ENCODE data around the gene LIPC.
"Not testable (repeated sequence)": the region's sequence is repeated elsewhere in the genome, so short reads cannot be mapped to it uniquely, and the experiment has no call there.

The LIPC gene

GRCh38 chr15:58598829-58599210 lies 167.0 kb downstream of the LIPC start:
- no peak for FAIRE-seq

GRCh38 chr15:58602823-58603222 lies 171.0 kb downstream of the LIPC start:
- FAIRE-seq, result no peak
- no peak for DNase-seq (ENCODE audit: insufficient read length, low spot score)

More at GRCh38 chr15:58598829-58599210, 167.0 kb downstream of the LIPC start:
- DNase-seq (ENCODE audit: insufficient read length, low spot score), result no peak

- not testable (repeated sequence) for FAIRE-seq; DNase-seq (ENCODE audit: insufficient read length, low spot score)
Measured at GRCh38 chr15:58603927-58604326, 172.1 kb downstream of the LIPC start.

GRCh38 chr15:58604455-58604923 lies 172.7 kb downstream of the LIPC start:
- no peak for DNase-seq (ENCODE audit: insufficient read length, low spot score)
- no peak for FAIRE-seq

- no peak for FAIRE-seq
Measured at GRCh38 chr15:58605931-58606530, 174.2 kb downstream of the LIPC start.

DNA sequence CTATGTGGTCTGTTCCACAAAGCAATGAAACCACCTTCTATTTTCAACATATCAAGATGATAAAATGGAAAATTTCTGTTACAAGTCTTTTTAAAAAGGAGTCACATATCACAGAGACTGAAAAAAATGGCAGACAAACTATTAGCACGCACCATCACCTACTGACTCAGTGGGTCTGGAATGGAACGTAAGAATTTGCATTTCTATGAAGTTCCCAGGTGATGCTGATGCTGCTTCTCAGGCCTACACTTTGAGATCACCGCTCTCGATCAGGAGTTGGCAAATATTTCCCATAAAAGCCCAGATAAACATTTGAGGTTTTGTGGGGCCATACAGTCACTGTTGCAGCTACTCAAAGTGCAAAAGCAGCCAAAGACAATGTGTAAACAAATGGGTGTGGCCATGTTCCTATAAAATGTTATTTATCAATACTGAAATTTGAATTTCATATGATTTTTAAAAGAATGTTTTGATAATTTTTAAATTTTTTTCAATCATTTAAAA lies 174.8 kb downstream of the LIPC start:
- FAIRE-seq, result no peak

More at GRCh38 chr15:58605931-58606530, 174.2 kb downstream of the LIPC start:
- no peak for DNase-seq (ENCODE audit: insufficient read length, low spot score)

GRCh38 chr15:58608129-58608590 lies 176.4 kb downstream of the LIPC start:
- no peak for DNase-seq (ENCODE audit: insufficient read length, low spot score)
- FAIRE-seq, result no peak

More for the DNA sequence above, 174.8 kb downstream of the LIPC start:
- DNase-seq (ENCODE audit: insufficient read length, low spot score), result no peak

DNA sequence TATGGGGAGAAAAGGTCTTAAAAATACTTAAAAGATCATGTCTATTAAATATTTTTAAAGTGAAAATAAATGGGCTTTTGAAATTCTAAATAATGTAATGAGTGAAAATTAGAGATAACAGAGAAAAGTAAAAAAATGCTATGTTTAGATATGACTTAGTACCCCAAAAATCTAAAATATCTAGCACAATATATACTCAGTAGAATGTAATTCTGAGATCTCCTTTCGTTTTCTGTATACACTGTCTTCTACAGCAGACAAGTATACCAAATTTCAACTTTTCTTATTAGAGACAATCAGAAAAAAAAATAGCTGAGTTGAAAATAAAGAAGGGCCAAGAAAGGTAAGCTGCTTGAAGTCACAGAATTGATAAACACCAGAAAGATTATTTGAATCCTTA lies 176.9 kb downstream of the LIPC start:
- FAIRE-seq (no peak), DNase-seq (ENCODE audit: insufficient read length, low spot score) (no peak)

DNA sequence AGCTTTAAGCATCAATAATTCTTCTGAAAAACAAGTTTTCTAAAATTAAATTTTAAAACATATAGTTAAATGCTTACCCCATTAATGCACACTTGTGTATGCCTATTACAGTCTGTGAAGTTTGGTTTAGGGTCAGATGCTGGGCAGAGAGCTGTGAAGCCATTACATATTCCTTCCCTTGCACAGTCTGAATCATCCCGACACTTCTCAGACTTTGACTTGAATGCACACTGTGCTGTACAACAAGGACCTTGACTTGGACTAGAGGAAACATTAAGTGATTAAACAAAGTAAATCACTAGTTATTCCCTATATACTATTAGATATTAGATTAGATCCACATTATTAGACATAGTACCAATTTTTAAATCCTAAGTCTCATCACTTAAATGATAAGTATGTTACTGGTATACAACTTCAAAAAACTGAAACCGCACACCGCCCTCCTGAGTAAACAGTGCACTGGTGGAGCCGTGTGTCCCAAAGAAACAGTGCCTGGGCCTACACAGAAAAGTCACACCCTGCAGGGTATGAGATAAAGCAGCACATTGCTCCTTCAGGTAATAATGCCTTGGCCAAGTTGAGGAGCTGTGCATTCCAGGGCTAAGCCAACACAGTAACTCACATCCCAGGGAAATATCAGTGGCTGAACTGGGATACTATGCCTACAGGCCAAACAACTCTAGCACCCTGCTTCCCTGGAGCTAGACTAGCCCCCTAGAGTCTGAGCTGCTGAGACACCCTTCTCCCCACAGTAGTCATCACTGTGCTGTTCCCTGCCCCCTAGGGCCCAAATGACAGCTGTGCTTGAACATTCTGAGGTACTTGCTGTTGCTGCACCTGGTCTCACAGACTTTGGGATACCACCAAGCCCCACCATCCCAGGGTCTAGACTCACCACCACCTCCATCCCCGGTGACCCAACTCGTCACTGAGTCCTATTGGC lies 180.2 kb downstream of the LIPC start:
- DNase-seq (ENCODE audit: insufficient read length, low spot score) (no peak), FAIRE-seq (no peak)

GRCh38 chr15:58616171-58616570 lies 184.4 kb downstream of the LIPC start:
- FAIRE-seq (no peak), DNase-seq (ENCODE audit: insufficient read length, low spot score) (no peak)
